GM23338 (cell line): Measurements from ENCODE around the gene CHD2. TPM values are rescaled to one million over a fixed set of nuclear protein-coding genes. Genes with fewer than 3 reads are reported as not detected.

Experiments used
- ATAC-seq: fragments of 200-7000 bp; cut with Tn5 transposase; 3 replicates; pipeline ENCODE4 v1.9.1; 2020
- DNase-seq: peaks from one replicate; pipeline ENCODE4 v3.0.0-alpha.2; 2015; ENCODE audit warnings: low spot score
- H2AFZ ChIP-seq: fragments of 200-600 bp; sonication (generic); 2 replicates; pipeline ENCODE4 v1.8.0; 2016; ENCODE audit warnings: antibody characterized with exemption, mild to moderate bottlenecking, moderate library complexity
- H3F3A ChIP-seq: fragments of 200-600 bp; sonication (generic); replicated peaks from 2 replicates; pipeline ENCODE4 v1.8.0; 2017; ENCODE audit warnings: antibody characterized with exemption, mixed run types, low read depth
- H3K27ac ChIP-seq: fragments of 200-600 bp; sonication (generic); 2 replicates; pipeline ENCODE4 v1.6.1; 2016; ENCODE audit warnings: low read depth
- H3K27me3 ChIP-seq: fragments of 200-600 bp; sonication (generic); 2 replicates; pipeline ENCODE4 v1.8.0; 2016; ENCODE audit warnings: mild to moderate bottlenecking, mixed run types, moderate library complexity; ENCODE audit not compliant: insufficient read depth
- H3K36me3 ChIP-seq: fragments of 200-600 bp; sonication (generic); 2 replicates; pipeline ENCODE4 v1.8.0; 2016; ENCODE audit warnings: mild to moderate bottlenecking; ENCODE audit not compliant: insufficient read depth
- H3K4me1 ChIP-seq: fragments of 200-600 bp; sonication (generic); 2 replicates; pipeline ENCODE4 v1.8.0; 2016; ENCODE audit warnings: mild to moderate bottlenecking, moderate library complexity; ENCODE audit not compliant: insufficient read depth
- H3K4me2 ChIP-seq: fragments of 200-600 bp; sonication (generic); 2 replicates; pipeline ENCODE4 v1.7.1; 2017; ENCODE audit warnings: mixed run types
- H3K4me3 ChIP-seq: fragments of 200-600 bp; sonication (generic); 2 replicates; pipeline ENCODE4 v1.6.1; 2016; ENCODE audit warnings: mixed run types
- H3K79me2 ChIP-seq: fragments of 200-600 bp; sonication (generic); replicated peaks from 2 replicates; pipeline ENCODE4 v1.8.0; 2017; ENCODE audit warnings: mild to moderate bottlenecking; ENCODE audit not compliant: insufficient read depth
- H3K9me2 ChIP-seq: fragments of 200-600 bp; sonication (generic); 2 replicates; pipeline ENCODE4 v1.8.0; 2017; ENCODE audit not compliant: insufficient read depth
- H4K20me1 ChIP-seq: fragments of 200-600 bp; sonication (generic); replicated peaks from 2 replicates; pipeline ENCODE4 v1.8.0; 2017; ENCODE audit warnings: mild to moderate bottlenecking; ENCODE audit not compliant: insufficient read depth
- H3K27ac Mint-ChIP-seq: 2 replicates; pipeline ENCODE4 v1.8.0; 2020; ENCODE audit warnings: inconsistent platforms, mild to moderate bottlenecking, moderate library complexity, mixed read lengths
- H3K27me3 Mint-ChIP-seq: 3 replicates; pipeline ENCODE4 v1.8.0; 2022; ENCODE audit warnings: low read depth, mild to moderate bottlenecking, moderate library complexity, mixed read lengths, inconsistent platforms; ENCODE audit not compliant: insufficient read depth, poor library complexity
- H3K36me3 Mint-ChIP-seq: 3 replicates; pipeline ENCODE4 v1.8.0; 2021; ENCODE audit warnings: low read depth, mild to moderate bottlenecking, inconsistent platforms, moderate library complexity, mixed read lengths
- H3K4me1 Mint-ChIP-seq: 3 replicates; pipeline ENCODE4 v1.8.0; 2020; ENCODE audit warnings: mild to moderate bottlenecking, inconsistent platforms, mixed read lengths
- H3K4me3 Mint-ChIP-seq: 3 replicates; pipeline ENCODE4 v1.8.0; 2021; ENCODE audit warnings: moderate library complexity, mild to moderate bottlenecking, inconsistent platforms, mixed read lengths
- H3K9me3 Mint-ChIP-seq: 3 replicates; pipeline ENCODE4 v1.8.0; 2020; ENCODE audit warnings: moderate library complexity, mild to moderate bottlenecking, inconsistent platforms, mixed read lengths
- CREB1 ChIP-seq: fragments of 250-450 bp; sonication (Bioruptor Pico); IDR thresholded peaks from 2 replicates; pipeline ENCODE4 v1.5.0; 2020; ENCODE audit warnings: low read depth, mild to moderate bottlenecking, moderate library complexity
- EZH2phosphoT487 ChIP-seq: fragments of 200-600 bp; sonication (generic); IDR thresholded peaks from one replicate; pipeline ENCODE4 v1.8.1; 2018; ENCODE audit warnings: antibody characterized with exemption; ENCODE audit not compliant: unreplicated experiment
- NANOG ChIP-seq: IDR thresholded peaks from 2 replicates; pipeline ENCODE4 v1.6.1; 2016; ENCODE audit warnings: antibody characterized with exemption, borderline replicate concordance
- STAT1 ChIP-seq: IDR thresholded peaks from one replicate; pipeline ENCODE4 v1.6.1; 2016; ENCODE audit warnings: antibody characterized with exemption; ENCODE audit not compliant: unreplicated experiment
- ZNF114 ChIP-seq: fragments of 250-450 bp; sonication (Bioruptor Pico); IDR thresholded peaks from 2 replicates; pipeline ENCODE4 v1.5.0; 2020; ENCODE audit warnings: mild to moderate bottlenecking, moderate library complexity
- ZNF331 ChIP-seq: fragments of 250-450 bp; sonication (Bioruptor Pico); IDR thresholded peaks from 2 replicates; pipeline ENCODE4 v1.5.0; 2020; ENCODE audit warnings: low read depth, mild to moderate bottlenecking, moderate library complexity
- polyA plus RNA-seq: library from polyadenylated mRNA; unstranded; fragments of >200 nt; fragmentation: Nextera tagmentation; extraction: Ambion mirVana; gene quantifications from 2 replicates; pipeline ENCODE4 v1.2.1, GENCODE V29; 2016
- total RNA-seq: library from RNA; depleted of rRNA; stranded (reverse); fragments of >200 nt; shearing (Covaris generic); gene quantifications from 2 replicates; pipeline ENCODE4 v1.2.3, GENCODE V29; 2014
- TF ChIP-seq, protein P1 (sequence below): IDR thresholded peaks from one replicate; pipeline ENCODE4 v1.6.1; 2018; ENCODE audit warnings: antibody characterized with exemption; ENCODE audit not compliant: unreplicated experiment
- TF ChIP-seq, protein P2 (sequence below): fragments of 250-450 bp; sonication (Bioruptor Pico); IDR thresholded peaks from 2 replicates; pipeline ENCODE4 v1.5.0; 2020; ENCODE audit warnings: mild to moderate bottlenecking, moderate library complexity

Gene CHD2
- total and polyA plus RNA-seq, 2 experiments from 2014 or later, result 119 to 130 TPM

DNA sequence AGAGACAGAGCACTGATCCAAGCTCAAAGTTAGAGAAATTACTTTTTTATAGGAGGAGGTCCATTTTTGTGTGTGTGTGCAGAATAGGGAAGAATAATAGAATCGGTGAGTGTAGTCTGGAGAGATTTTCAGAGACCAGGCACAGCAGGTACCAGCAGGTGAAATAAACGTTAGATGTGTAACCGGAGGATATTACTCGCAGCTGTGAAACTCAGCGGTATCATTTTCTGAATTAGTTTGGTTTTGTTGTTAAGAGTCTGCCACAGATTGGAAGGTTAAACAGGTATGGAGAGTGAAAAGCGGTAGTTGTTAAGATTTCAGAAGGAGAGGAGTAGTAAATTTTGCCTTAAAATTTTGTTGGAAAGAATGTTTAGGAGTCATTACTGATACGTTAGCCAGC is 119.0 kb downstream of the CHD2 start (continued):
- TF ChIP-seq CREB1 (CRISPR knock-in tag) (no peak), ZNF114 (CRISPR knock-in tag) (no peak)

DNA sequence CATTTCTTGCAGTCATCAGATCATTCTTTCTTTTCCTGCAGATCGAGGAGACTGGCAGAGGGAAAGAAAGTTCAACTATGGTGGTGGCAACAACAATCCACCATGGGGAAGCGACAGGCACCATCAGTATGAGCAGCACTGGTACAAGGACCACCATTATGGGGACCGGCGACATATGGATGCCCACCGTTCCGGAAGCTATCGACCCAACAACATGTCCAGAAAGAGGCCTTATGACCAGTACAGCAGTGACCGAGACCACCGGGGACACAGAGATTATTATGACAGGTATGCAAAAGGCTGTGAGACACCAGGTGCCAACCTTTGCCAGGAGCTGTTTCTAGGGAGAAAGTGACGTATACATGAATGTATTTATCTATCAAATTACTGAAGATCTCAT is 119.8 kb downstream of the CHD2 start:
- H3K9me3 Mint-ChIP-seq, result no peaks in the 10 kb centered on the region
- ATAC-seq, result no peak
- H3K27ac Mint-ChIP-seq, result no peak overlapping the region
- H3K4me3 ChIP-seq, result no peak overlapping the region
- H4K20me1 ChIP-seq, result peaks cover 31% of the 10 kb centered on the region
- H3K27me3 Mint-ChIP-seq, result peaks cover 7% of the 10 kb centered on the region
- H3K9me2 ChIP-seq, result no peaks in the 10 kb centered on the region
- H3K36me3 Mint-ChIP-seq, result peaks cover 96% of the 10 kb centered on the region
- H3K4me3 Mint-ChIP-seq, result no peak overlapping the region
- no peak overlapping the region for H3K4me2 ChIP-seq
- no peak for DNase-seq
- H3K4me1 ChIP-seq, result no peaks in the 10 kb centered on the region
- no peak overlapping the region for H3K27ac ChIP-seq
- H3K27me3 ChIP-seq, result no peaks in the 10 kb centered on the region
- TF ChIP-seq EZH2phosphoT487 (no peak), NANOG (no peak)
- H2AFZ ChIP-seq, result no peak overlapping the region
- peaks cover 14% of the 10 kb centered on the region; the same call in 1 of the 2 replicates for H3F3A ChIP-seq
- H3K36me3 ChIP-seq, result peaks cover 85% of the 10 kb centered on the region
- H3K4me1 Mint-ChIP-seq, result no peaks in the 10 kb centered on the region
- H3K79me2 ChIP-seq, result peaks cover 37% of the 10 kb centered on the region

DNA sequence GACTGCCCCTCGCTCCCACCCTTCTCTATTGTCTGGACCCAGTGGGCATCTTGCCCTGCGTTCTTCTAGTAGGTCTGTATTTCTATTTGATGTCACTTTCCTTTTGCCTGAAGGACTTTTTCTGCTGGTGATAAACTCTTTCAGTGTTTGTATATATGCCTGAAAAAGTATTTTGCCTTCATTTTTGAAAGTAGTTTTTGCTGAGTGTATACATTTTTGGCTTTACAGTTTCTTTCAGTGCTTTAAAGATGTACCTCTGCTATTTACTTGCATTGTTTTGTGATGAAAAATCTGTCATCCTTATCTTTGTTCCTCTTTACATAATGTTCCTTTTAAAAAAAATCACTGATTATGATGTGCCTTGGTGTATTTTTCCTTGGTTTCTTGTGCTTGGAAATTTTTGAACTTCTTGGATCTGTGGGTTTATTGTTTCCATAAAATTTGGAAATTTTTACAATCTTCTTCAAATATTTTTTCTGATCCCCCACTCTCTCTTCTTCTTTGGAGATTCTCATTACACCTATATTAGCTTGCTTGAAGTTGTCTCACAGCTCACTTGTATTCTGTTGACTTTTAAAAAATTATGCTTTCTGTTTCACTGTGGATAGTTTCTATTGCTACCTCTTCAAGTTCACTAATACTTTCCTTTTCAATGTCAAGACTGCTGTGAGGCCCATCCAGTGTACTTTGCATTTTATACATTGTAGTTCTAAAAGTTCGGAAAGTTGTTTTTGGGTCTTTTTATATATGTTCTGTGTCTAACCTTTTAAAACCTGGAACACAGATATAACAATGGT is 121.0 kb downstream of the CHD2 start:
- H3K9me2 ChIP-seq, result no peaks in the 10 kb centered on the region
- no peak for ATAC-seq
- H3K27me3 Mint-ChIP-seq, result peaks cover 8% of the 10 kb centered on the region
- no peaks in the 10 kb centered on the region for H3K4me1 Mint-ChIP-seq
- TF ChIP-seq, protein P1, sequence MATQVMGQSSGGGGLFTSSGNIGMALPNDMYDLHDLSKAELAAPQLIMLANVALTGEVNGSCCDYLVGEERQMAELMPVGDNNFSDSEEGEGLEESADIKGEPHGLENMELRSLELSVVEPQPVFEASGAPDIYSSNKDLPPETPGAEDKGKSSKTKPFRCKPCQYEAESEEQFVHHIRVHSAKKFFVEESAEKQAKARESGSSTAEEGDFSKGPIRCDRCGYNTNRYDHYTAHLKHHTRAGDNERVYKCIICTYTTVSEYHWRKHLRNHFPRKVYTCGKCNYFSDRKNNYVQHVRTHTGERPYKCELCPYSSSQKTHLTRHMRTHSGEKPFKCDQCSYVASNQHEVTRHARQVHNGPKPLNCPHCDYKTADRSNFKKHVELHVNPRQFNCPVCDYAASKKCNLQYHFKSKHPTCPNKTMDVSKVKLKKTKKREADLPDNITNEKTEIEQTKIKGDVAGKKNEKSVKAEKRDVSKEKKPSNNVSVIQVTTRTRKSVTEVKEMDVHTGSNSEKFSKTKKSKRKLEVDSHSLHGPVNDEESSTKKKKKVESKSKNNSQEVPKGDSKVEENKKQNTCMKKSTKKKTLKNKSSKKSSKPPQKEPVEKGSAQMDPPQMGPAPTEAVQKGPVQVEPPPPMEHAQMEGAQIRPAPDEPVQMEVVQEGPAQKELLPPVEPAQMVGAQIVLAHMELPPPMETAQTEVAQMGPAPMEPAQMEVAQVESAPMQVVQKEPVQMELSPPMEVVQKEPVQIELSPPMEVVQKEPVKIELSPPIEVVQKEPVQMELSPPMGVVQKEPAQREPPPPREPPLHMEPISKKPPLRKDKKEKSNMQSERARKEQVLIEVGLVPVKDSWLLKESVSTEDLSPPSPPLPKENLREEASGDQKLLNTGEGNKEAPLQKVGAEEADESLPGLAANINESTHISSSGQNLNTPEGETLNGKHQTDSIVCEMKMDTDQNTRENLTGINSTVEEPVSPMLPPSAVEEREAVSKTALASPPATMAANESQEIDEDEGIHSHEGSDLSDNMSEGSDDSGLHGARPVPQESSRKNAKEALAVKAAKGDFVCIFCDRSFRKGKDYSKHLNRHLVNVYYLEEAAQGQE, result no peak
- TF ChIP-seq ZNF331 (CRISPR knock-in tag) (no peak), STAT1 (no peak)
- TF ChIP-seq, protein P2, sequence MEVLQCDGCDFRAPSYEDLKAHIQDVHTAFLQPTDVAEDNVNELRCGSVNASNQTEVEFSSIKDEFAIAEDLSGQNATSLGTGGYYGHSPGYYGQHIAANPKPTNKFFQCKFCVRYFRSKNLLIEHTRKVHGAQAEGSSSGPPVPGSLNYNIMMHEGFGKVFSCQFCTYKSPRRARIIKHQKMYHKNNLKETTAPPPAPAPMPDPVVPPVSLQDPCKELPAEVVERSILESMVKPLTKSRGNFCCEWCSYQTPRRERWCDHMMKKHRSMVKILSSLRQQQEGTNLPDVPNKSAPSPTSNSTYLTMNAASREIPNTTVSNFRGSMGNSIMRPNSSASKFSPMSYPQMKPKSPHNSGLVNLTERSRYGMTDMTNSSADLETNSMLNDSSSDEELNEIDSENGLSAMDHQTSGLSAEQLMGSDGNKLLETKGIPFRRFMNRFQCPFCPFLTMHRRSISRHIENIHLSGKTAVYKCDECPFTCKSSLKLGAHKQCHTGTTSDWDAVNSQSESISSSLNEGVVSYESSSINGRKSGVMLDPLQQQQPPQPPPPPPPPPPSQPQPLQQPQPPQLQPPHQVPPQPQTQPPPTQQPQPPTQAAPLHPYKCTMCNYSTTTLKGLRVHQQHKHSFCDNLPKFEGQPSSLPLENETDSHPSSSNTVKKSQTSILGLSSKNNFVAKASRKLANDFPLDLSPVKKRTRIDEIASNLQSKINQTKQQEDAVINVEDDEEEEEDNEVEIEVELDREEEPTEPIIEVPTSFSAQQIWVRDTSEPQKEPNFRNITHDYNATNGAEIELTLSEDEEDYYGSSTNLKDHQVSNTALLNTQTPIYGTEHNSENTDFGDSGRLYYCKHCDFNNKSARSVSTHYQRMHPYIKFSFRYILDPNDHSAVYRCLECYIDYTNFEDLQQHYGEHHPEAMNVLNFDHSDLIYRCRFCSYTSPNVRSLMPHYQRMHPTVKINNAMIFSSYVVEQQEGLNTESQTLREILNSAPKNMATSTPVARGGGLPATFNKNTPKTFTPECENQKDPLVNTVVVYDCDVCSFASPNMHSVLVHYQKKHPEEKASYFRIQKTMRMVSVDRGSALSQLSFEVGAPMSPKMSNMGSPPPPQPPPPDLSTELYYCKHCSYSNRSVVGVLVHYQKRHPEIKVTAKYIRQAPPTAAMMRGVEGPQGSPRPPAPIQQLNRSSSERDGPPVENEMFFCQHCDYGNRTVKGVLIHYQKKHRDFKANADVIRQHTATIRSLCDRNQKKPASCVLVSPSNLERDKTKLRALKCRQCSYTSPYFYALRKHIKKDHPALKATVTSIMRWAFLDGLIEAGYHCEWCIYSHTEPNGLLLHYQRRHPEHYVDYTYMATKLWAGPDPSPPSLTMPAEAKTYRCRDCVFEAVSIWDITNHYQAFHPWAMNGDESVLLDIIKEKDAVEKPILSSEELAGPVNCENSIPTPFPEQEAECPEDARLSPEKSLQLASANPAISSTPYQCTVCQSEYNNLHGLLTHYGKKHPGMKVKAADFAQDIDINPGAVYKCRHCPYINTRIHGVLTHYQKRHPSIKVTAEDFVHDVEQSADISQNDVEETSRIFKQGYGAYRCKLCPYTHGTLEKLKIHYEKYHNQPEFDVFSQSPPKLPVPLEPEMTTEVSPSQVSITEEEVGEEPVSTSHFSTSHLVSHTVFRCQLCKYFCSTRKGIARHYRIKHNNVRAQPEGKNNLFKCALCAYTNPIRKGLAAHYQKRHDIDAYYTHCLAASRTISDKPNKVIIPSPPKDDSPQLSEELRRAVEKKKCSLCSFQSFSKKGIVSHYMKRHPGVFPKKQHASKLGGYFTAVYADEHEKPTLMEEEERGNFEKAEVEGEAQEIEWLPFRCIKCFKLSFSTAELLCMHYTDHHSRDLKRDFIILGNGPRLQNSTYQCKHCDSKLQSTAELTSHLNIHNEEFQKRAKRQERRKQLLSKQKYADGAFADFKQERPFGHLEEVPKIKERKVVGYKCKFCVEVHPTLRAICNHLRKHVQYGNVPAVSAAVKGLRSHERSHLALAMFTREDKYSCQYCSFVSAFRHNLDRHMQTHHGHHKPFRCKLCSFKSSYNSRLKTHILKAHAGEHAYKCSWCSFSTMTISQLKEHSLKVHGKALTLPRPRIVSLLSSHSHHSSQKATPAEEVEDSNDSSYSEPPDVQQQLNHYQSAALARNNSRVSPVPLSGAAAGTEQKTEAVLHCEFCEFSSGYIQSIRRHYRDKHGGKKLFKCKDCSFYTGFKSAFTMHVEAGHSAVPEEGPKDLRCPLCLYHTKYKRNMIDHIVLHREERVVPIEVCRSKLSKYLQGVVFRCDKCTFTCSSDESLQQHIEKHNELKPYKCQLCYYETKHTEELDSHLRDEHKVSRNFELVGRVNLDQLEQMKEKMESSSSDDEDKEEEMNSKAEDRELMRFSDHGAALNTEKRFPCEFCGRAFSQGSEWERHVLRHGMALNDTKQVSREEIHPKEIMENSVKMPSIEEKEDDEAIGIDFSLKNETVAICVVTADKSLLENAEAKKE (CRISPR knock-in tag), result no peak
- H2AFZ ChIP-seq, result no peak overlapping the region
- no peaks in the 10 kb centered on the region for H3K4me1 ChIP-seq
- H3K27me3 ChIP-seq, result no peaks in the 10 kb centered on the region
- H3K79me2 ChIP-seq, result peaks cover 37% of the 10 kb centered on the region
- H3K4me3 Mint-ChIP-seq, result no peak overlapping the region
- H3F3A ChIP-seq, result peaks cover 16% of the 10 kb centered on the region; the same call in 1 of the 2 replicates
- H4K20me1 ChIP-seq, result peaks cover 31% of the 10 kb centered on the region
- peaks cover 96% of the 10 kb centered on the region for H3K36me3 Mint-ChIP-seq
- no peak for DNase-seq
- no peak overlapping the region for H3K4me3 ChIP-seq
- no peaks in the 10 kb centered on the region for H3K9me3 Mint-ChIP-seq
- H3K27ac ChIP-seq, result no peak overlapping the region
- no peak overlapping the region for H3K27ac Mint-ChIP-seq
- H3K4me2 ChIP-seq, result no peak overlapping the region
- peaks cover 77% of the 10 kb centered on the region for H3K36me3 ChIP-seq
